ENCODE data around the gene DOK6.
"Not testable (repeated sequence)": the region's sequence is repeated elsewhere in the genome, so short reads cannot be mapped to it uniquely, and the experiment has no call there.

DOK6 gene

GRCh38 chr18:69626643-69627242 is 226.1 kb downstream of the DOK6 start:
- DNase-seq (ENCODE audit: low spot score) = no peak

GRCh38 chr18:69628774-69629359 is 228.2 kb downstream of the DOK6 start:
- no peak for DNase-seq (ENCODE audit: low spot score)

DNA sequence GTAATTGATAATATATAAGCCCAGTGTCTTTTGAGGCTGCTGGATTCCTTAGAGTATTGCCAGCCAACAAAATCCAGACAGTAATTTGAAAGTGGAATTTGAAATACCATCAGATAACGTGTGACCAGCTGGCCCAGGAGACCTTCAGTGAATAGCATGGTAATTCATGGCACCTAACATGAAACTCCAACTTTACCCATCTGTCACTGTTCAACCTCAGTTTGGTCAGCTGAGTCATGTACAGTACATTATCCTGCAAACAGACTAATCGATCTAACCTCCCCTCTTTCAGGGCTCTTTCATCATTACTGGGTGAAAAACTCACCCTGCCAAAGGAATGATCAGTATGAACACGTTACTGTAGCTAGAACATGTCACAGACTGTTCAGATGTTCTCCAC is 230.6 kb downstream of the DOK6 start:
- DNase-seq (ENCODE audit: low spot score) = no peak

GRCh38 chr18:69635482-69635881 is 234.8 kb downstream of the DOK6 start:
- no peak for DNase-seq (ENCODE audit: low spot score)

DNA sequence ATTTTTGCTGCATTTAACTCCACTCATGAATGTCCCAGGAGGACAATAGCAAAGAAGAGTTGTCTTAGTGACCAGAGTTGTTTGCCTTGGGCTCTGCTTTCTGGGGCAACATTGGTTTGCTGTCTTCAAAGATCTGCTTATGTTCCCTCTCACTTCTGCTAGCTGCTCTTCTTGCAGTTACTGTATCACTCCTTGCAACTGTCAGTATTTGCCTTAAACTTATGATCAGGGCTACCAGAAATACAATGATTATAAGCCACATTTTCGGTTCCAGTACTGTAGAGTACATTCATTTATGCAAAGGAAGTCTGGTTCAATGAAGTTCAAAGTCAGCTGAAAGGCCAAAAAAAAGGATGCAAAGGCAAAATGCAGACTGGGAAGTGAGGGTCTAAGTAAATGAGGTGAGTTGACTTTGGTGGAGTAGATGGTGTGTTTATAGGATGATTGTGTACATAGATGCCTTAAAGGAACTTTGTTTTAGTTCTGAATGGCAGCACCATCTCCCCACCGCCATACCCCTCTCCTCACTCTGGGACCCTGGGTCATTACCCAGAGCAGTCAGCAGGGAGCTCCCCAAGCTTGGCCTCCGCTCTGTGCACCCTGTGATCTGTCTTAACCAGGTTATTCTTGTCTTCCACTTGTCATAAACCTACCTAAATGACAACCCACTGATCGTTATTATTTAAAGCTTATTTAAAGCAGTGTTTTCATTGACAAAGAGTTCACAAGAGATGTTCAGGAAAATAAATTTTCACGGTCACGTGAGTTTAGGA is 236.0 kb downstream of the DOK6 start:
- DNase-seq (ENCODE audit: low spot score) = peak; percentile 14

GRCh38 chr18:69638056-69638455 is 237.4 kb downstream of the DOK6 start:
- no peak for DNase-seq (ENCODE audit: low spot score)

GRCh38 chr18:69647702-69648101 is 247.0 kb downstream of the DOK6 start:
- DNase-seq (ENCODE audit: low spot score) = no peak

- DNase-seq (ENCODE audit: low spot score) = no peak
These were observed 247.8 kb downstream of the DOK6 start for GRCh38 chr18:69648486-69648885.

- DNase-seq (ENCODE audit: low spot score) = no peak
These were observed 249.0 kb downstream of the DOK6 start for GRCh38 chr18:69649684-69650083.

DNA sequence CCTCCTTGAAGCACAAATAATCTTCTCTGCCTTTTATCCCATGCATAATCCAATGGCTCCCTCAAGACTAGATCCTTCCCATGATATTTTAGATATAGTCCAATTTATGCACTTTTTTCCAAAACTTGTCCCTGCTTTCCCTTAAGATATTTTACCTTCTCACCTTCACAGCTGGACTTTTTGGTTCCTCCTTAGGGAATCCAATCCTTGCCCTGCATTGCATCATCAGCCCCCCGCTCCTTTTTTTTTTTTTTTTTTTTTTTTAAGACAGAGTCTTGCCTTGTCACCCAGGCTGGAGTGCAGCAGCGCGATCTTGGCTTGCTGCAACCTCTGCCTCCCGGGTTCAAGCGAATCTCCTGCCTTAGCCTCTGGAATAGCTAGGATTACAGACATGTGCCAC is 250.6 kb downstream of the DOK6 start:
- no peak for DNase-seq (ENCODE audit: low spot score)

DNA sequence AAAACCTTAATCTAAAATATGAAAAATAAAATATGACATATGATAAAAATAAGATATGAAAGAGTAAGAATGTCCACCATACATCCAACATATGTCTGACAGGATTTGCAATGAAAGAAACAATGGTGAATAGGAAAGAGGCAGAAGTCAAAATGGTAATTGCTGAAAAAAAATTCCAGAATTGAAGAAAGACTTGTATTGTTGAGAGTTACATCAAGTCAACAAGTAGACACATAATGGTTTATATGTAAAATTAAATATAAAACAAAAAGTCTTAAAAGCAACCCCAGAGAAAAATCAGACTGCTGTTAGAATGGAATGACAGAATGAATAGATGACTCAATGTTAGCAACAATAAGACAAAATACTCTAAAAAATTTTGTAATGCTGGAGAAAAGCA is 255.1 kb downstream of the DOK6 start:
- DNase-seq (ENCODE audit: low spot score) = no peak

DNA sequence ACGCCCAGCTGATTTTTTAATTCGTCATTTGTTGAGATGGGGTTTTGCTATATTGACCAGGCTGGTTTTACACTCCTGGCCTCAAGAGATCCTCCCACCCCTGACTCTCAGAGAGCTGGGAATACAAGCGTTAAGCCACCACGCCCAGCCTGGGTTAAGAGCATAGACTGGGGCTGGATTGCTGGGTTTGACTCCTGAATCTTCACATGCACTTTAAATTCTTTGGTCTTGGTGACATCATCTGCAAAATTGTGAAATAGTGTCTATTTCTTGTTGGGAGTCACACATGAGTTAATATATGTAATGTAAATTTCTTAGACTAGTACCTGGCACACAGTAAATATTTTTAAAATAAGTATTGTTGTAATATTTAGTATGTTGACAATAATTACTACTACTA is 257.4 kb downstream of the DOK6 start:
- no peak for DNase-seq (ENCODE audit: low spot score)

DNA sequence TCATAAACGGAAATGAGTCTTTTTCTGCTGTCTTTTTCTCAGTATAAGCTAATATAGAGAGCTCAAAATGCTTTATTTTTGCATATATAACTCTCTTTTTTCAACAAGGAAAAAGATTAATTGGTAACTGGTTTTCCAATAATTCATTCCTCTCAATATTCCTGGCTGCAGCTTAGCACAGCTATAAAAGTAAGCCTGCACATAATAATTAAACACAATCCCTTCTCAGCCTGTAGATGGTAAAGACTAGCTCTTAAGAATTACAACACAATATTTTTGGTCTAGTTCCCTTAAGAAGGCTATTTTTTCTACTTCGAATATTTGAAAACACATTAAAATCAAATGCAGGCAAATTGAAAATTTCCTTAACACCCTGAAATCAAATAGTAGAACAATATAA is 258.0 kb downstream of the DOK6 start:
- no peak for DNase-seq (ENCODE audit: low spot score)

GRCh38 chr18:69659142-69659651 is 258.5 kb downstream of the DOK6 start:
- DNase-seq (ENCODE audit: low spot score) = no peak

DNA sequence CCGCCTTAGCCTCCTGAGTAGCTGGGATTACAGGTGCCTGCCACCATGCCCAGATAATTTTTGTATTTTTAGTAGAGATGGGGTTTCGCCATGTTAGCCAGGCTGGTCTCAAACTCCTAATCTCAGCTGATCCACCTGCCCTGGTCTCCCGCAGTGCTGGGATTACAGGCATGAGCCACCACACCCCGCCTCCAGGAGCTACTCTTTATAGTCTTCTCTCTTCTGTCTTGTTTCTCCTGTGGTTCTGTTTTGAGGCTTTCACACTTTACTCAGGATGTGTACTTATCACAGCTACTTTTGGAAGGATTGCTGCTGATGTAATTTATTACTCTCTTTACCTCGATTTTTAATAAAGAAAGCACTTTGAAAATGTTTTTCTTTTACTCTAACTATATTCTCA is 261.4 kb downstream of the DOK6 start:
- DNase-seq (ENCODE audit: low spot score) = not testable (repeated sequence)

DNA sequence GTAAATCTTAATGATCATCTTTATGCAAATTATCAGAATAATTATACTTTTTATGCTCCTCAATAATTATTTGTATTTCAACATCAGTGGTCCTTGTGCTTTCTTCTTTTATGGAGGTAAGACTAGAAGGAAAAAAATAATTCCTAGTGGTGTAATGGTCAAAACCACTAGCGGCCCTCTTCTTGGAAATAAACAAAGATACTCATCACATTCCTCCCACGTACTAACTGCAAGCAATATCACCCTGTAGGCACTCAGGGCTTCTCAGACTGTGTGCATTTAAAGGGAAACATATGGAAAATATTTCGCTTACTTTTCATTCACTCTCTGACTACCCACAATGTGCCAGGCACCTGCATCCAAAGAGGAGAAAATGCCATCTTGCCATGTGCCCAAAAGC is 263.7 kb downstream of the DOK6 start:
- no peak for DNase-seq (ENCODE audit: low spot score)

GRCh38 chr18:69674292-69674877 is 273.7 kb downstream of the DOK6 start:
- no peak for DNase-seq (ENCODE audit: low spot score)

DNA sequence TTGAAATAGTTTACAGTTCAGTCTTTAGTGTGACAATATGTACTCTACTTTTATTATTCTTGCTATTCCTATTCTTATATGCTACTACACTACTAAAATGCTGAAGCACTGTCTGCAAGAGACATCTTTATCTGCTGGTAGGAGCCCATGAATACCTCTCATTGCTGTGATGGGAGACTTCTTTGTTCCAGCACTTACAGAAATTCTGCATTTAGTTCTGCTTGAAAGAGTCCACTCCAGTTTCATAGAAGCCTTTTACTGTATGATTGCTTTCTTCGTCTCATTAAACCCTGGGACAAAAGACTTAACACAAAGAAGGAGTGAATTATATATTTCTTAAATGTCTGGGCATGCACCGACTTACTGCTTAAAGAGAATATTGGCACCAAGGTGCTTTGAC is 274.3 kb downstream of the DOK6 start:
- DNase-seq (ENCODE audit: low spot score) = no peak

DNA sequence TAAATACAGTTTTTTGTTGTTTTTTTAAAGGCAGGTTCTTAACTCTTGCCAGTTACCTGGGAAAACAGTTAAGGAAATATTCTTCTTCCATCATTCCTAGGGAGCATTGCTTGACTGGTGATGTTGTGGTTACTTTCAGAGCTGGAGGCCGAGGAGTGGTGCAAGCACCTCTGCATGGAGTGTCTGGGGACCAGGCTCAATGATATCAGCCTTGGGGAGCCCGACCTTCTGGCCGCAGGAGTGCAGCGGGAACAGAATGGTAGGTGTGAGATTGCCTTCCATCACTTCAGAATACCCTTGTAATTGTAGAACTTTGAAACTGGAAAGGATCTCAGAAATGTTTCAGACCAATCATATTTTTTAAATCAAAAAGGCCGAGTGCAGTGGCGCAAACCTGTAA is 276.9 kb downstream of the DOK6 start:
- DNase-seq (ENCODE audit: low spot score) = no peak

GRCh38 chr18:69680123-69680522 is 279.4 kb downstream of the DOK6 start:
- no peak for DNase-seq (ENCODE audit: low spot score)

GRCh38 chr18:69683176-69683575 is 282.5 kb downstream of the DOK6 start:
- DNase-seq (ENCODE audit: low spot score) = no peak

- no peak for DNase-seq (ENCODE audit: low spot score)
These were observed 284.1 kb downstream of the DOK6 start for GRCh38 chr18:69684789-69685188.

DNA sequence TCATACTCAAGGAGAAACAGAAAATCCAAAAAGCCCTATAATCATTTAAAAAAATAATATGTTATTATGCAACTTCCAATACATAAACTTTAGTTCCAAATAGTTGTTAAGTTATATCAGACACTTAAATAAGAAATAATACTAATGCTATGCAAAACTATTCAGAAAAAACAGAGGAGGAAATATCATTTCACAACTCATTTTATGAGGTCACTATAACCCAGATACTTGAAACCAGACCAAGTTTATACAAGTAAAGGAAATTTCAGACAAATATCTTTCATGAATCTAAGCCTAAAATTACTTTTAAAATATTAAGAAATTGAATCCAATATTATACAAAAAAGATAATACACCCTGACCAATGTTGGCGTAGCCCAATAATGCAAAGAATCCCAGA is 286.2 kb downstream of the DOK6 start:
- no peak for DNase-seq (ENCODE audit: low spot score)
